K562 (cell line): ENCODE data around the gene SHISAL2A. TPM values are rescaled to one million over a fixed set of nuclear protein-coding genes. Genes with fewer than 3 reads are reported as not detected.

ENCODE experiments used
- ATAC-seq: fragments of 200-7000 bp; cut with Tn5 transposase; 3 replicates; pipeline ENCODE4 v1.9.1; 2020; ENCODE audit warnings: moderate library complexity
- BruUV-seq: library from RNA; stranded (reverse); fragments of 400-500 nt; replicated peaks from 2 replicates; lab custom pipeline; 2021; lab: Mats Ljungman, UMichigan
- CTCF ChIA-PET: fragments of 300-600 bp; formaldehyde crosslinking; extraction: SDS; loops from one replicate; lab custom pipeline; 2021; ENCODE audit warnings: low intra/inter-chr PET ratio; lab: Yijun Ruan, JAX
- POLR2A ChIA-PET: fragments of 300-600, 350-650 bp; sonication (Branson Sonifier 250); formaldehyde crosslinking; extraction: SDS; loops from one replicate; lab custom pipeline; 2021; ENCODE audit warnings: antibody characterized with exemption, inconsistent platforms; lab: Yijun Ruan, JAX
- DNase-seq, 4 experiments: peaks; one replicate each; pipeline versions ENCODE4 v3.0.0 to v3.0.0-alpha.2; 2011 to 2018; ENCODE audit warnings: low spot score in 3 of 4, mixed read lengths in 3 of 4; ENCODE audit errors: extremely low read depth in 1 of 4
- FAIRE-seq: peaks from 2 replicates; lab custom pipeline; 2011; peaks lifted over from hg19 to GRCh38; lab: Jason Lieb, UNC
- H2AFZ ChIP-seq: 2 replicates; pipeline ENCODE4 v1.6.0; 2011; ENCODE audit warnings: low read depth, low read length, control low read depth, inconsistent platforms
- H3K27ac ChIP-seq: fragments of 200-600 bp; 3 replicates; pipeline ENCODE4 v1.8.0; 2011; ENCODE audit warnings: low read depth, mild to moderate bottlenecking, control low read depth, inconsistent platforms, low read length, moderate library complexity, mixed read lengths; ENCODE audit errors: extremely low read depth
- H3K27me3 ChIP-seq, 2 experiments: fragments of 300-600 bp in 1 of 2; 2 replicates in 1 of 2; 3 replicates in 1 of 2; pipeline versions ENCODE4 v1.6.0 to v1.8.0; 2011; ENCODE audit warnings: inconsistent platforms in 2 of 2, low read length in 2 of 2, mild to moderate bottlenecking in 1 of 2, mixed read lengths in 1 of 2, moderate library complexity in 1 of 2; ENCODE audit not compliant: control insufficient read depth in 2 of 2, insufficient read depth in 2 of 2
- H3K36me3 ChIP-seq: fragments of 300-600 bp; 3 replicates; pipeline ENCODE4 v1.8.0; 2011; ENCODE audit warnings: mild to moderate bottlenecking, low read length, inconsistent platforms; ENCODE audit not compliant: control insufficient read depth, insufficient read depth
- H3K4me1 ChIP-seq, 2 experiments: fragments of 200-600 bp in 1 of 2; replicated peaks in 1 of 2; 2 replicates in 1 of 2; 3 replicates in 1 of 2; pipeline versions ENCODE4 v1.5.1 to v1.8.0; 2011; ENCODE audit warnings: inconsistent platforms in 2 of 2, low read length in 2 of 2, mild to moderate bottlenecking in 1 of 2, mixed read lengths in 1 of 2, moderate library complexity in 1 of 2; ENCODE audit not compliant: control insufficient read depth in 2 of 2, insufficient read depth in 2 of 2
- H3K4me2 ChIP-seq: 2 replicates; pipeline ENCODE4 v1.6.1; 2011; ENCODE audit warnings: low read length, control low read depth, inconsistent platforms, mixed read lengths; ENCODE audit not compliant: insufficient read depth
- H3K4me3 ChIP-seq: fragments of 200-600 bp; sonication (generic), shearing (Covaris generic); 2 replicates; pipeline ENCODE4 v1.5.1; 2016; ENCODE audit warnings: control low read depth, inconsistent platforms
- H3K79me2 ChIP-seq: fragments of 200-600 bp; 3 replicates; pipeline ENCODE4 v1.8.0; 2011; ENCODE audit warnings: low read length, inconsistent platforms; ENCODE audit not compliant: control insufficient read depth, insufficient read depth
- H3K9ac ChIP-seq, 2 experiments: 2 replicates each; pipeline versions ENCODE4 v1.6.0 to v1.6.1; 2011; ENCODE audit warnings: low read depth in 2 of 2, low read length in 2 of 2, control low read depth in 1 of 2, inconsistent platforms in 1 of 2, mild to moderate bottlenecking in 1 of 2, mixed read lengths in 1 of 2; ENCODE audit not compliant: insufficient read depth in 1 of 2
- H3K9me1 ChIP-seq: one replicate; pipeline ENCODE4 v1.6.0; 2011; ENCODE audit warnings: inconsistent platforms, mild to moderate bottlenecking, low read length, moderate library complexity; ENCODE audit not compliant: control insufficient read depth, insufficient read depth
- H3K9me3 ChIP-seq: replicated peaks from 2 replicates; pipeline ENCODE4 v1.5.1; 2011; ENCODE audit warnings: low read depth, low read length, inconsistent platforms; ENCODE audit not compliant: control insufficient read depth, insufficient read depth
- H4K20me1 ChIP-seq: replicated peaks from 2 replicates; pipeline ENCODE4 v1.6.1; 2011; ENCODE audit warnings: low read length, inconsistent platforms, mixed read lengths; ENCODE audit not compliant: control insufficient read depth, insufficient read depth
- CBFA2T3 ChIP-seq: fragments of 450-650 bp; IDR thresholded peaks from 2 replicates; pipeline ENCODE4 v1.6.1; 2017
- CBX1 ChIP-seq: sonication (generic); IDR thresholded peaks from 2 replicates; pipeline ENCODE4 v1.6.1; 2016; ENCODE audit warnings: antibody characterized with exemption, low read depth, mild to moderate bottlenecking
- DDX20 ChIP-seq: fragments of 450-650 bp; IDR thresholded peaks from 2 replicates; pipeline ENCODE4 v1.6.1; 2016; ENCODE audit warnings: missing genetic modification characterization, low read depth, mild to moderate bottlenecking, missing compliant biosample characterization, moderate library complexity
- HDAC8 ChIP-seq: fragments of 450-650 bp; IDR thresholded peaks from 2 replicates; pipeline ENCODE4 v1.6.1; 2016; ENCODE audit warnings: mild to moderate bottlenecking, missing genetic modification characterization, moderate library complexity, missing compliant biosample characterization
- JUNB ChIP-seq: fragments of 450-650 bp; formaldehyde crosslinking; conservative IDR thresholded peaks from 2 replicates; pipeline ENCODE4 v1.4.0; 2020; ENCODE audit warnings: mild to moderate bottlenecking
- MCM3 ChIP-seq: fragments of 450-650 bp; IDR thresholded peaks from 2 replicates; pipeline ENCODE4 v1.6.1; 2016
- TBL1XR1 ChIP-seq, 2 experiments: IDR thresholded peaks; 2 replicates each; pipeline ENCODE4 v1.6.1; 2012; ENCODE audit warnings: improper control_type of control experiment in 2 of 2, low read length in 2 of 2, mild to moderate bottlenecking in 1 of 2
- ZNF146 ChIP-seq: IDR thresholded peaks from one replicate; pipeline ENCODE4 v1.6.1; 2018; ENCODE audit warnings: missing compliant biosample characterization; ENCODE audit not compliant: unreplicated experiment
- ZNF184 ChIP-seq: sonication (generic); formaldehyde crosslinking; IDR thresholded peaks from 2 replicates; pipeline ENCODE4 v1.5.0; 2020; ENCODE audit warnings: missing genetic modification reagents
- WGBS: fragments of 100-300 bp; shearing (Covaris generic); methylation state at CpG from one replicate; pipeline ENCODE4 v1.1.6; 2016; ENCODE audit warnings: low coverage, mixed read lengths; ENCODE audit not compliant: insufficient coverage; ENCODE audit errors: missing lambda C conversion rate; 5-methylcytosine and 5-hydroxymethylcytosine counted together
- in situ Hi-C: fragments of 300-500 bp; cut with MboI; formaldehyde crosslinking; loops from 4 replicates; pipeline ENCODE4 v1.15.0; 2018; ENCODE audit warnings: inconsistent platforms, mixed read lengths
- intact Hi-C: fragments of 100-400 bp; cut with micrococcal nuclease; formaldehyde crosslinking; loops from 2 replicates; pipeline ENCODE4 v1.14.2; 2022
- polyA plus RNA-seq, 8 experiments: library from polyadenylated mRNA; depleted of rRNA in 4 of 8; stranded (reverse) in 5 of 8; unstranded in 3 of 8; fragments of >200 nt; fragmentation: Nextera tagmentation in 2 of 8; fragmentation: Illumina TruSeq in 1 of 8; extraction: Ambion mirVana in 2 of 8; extraction: Trizol in 1 of 8; gene quantifications; 2 replicates each; pipeline versions ENCODE4 v1.2.1 to v1.2.3, GENCODE V29; 2011 to 2014; ENCODE audit warnings: inconsistent platforms in 1 of 8, missing spikeins in 1 of 8
- total RNA-seq, 7 experiments: library from RNA; depleted of rRNA in 6 of 7; stranded (reverse); fragments of >200 nt in 6 of 7; fragmentation: Illumina TruSeq in 2 of 7; extraction: Trizol in 2 of 7; gene quantifications; 2 replicates each; pipeline versions ENCODE4 v1.2.1 to v1.2.3, GENCODE V29; 2011 to 2021; ENCODE audit warnings: low replicate concordance in 1 of 7

The SHISAL2A gene
- total and polyA plus RNA-seq, 9 of the 15 experiments (the other 6 are each of a cell fraction or from before 2014, with no cell fraction given), result 0.11 TPM; not detected in 8

DNA sequence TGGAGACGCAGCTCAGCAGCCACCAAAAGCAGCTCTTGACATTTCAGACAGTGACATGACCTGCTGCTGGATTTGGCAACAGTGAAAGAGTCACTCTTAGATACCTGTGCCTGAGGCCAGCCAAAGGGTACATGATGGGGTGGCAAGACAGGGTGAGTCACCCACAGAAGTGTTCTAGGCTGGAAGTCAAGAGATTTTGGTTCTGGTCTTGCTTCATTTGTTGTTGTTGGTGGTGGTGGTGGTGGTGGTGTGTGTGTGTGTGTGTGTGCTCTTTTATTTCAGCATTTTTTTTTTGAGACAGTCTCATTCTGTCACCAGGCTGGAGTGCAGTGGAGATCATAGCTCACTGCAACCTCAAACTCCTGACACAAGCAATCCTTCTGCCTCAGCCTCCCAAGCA lies 25.8 kb downstream of the SHISAL2A start:
- Histone ChIP-seq H4K20me1 (no peaks in the 10 kb centered on the region), H3K4me1 (peaks cover 2% of the 10 kb centered on the region in 2 experiments; a peak in 3 of 5 replicates), H3K9ac (no peak overlapping the region), H3K27ac (no peak overlapping the region), H3K9me1 (no peaks in the 10 kb centered on the region), H3K79me2 (no peaks in the 10 kb centered on the region), H3K27me3 (no peaks in the 10 kb centered on the region), H3K4me2 (no peak overlapping the region), H2AFZ (peak overlapping the region; percentile 15; the same call in 1 of the 2 replicates), H3K36me3 (no peaks in the 10 kb centered on the region), H3K4me3 (no peak overlapping the region), H3K9me3 (no peaks in the 10 kb centered on the region)
- intact Hi-C loops, result no loop called here
- TF ChIP-seq CBFA2T3, result no peak
- TF ChIP-seq JUNB, result no peak
- TF ChIP-seq MCM3, result peak; percentile 79; the same call in 1 of the 2 replicates
- no peak for TF ChIP-seq ZNF146
- TF ChIP-seq DDX20 (tag), result no peak
- no peak for TF ChIP-seq CBX1
- TF ChIP-seq ZNF184, result no peak
- TF ChIP-seq TBL1XR1 (IDR thresholded peaks at IDR 0.05; ENCODE audit: low read length in 2 of 2), result no peak
- TF ChIP-seq HDAC8 (tag), result no peak
- in situ Hi-C loops, result no loop called here
- CTCF ChIA-PET, result no interaction called here
- BruUV-seq, result no TSS peak
- no peak for FAIRE-seq
- ATAC-seq, result no peak
- POLR2A ChIA-PET, result interaction anchor here (3.1 kb wide), 1 partner anchor 10 kb away, joined by 12 read pairs; no protein-coding TSS in a partner anchor
- WGBS, result 30% methylated on average over 1 of the region's 1 CpG
- no peak for DNase-seq
